Aorta (tissue), 5 donors: ENCODE results near the gene ACTRT2. TPM values are rescaled to one million over a fixed set of nuclear protein-coding genes. Genes with fewer than 3 reads are reported as not detected.

Experiments
- ATAC-seq: fragments of 200-7000 bp; cut with Tn5 transposase; one replicate; pipeline ENCODE4 v1.9.1; 2022; ENCODE audit warnings: moderate library complexity; ENCODE audit not compliant: low FRiP score
- DNase-seq, 2 donors: peaks; one replicate each; pipeline ENCODE4 v3.0.0-alpha.2; 2020
- H3K27ac ChIP-seq, 2 donors: one replicate each; pipeline ENCODE4 v1.5.1; 2013; ENCODE audit warnings: low read length in 2 of 2, mild to moderate bottlenecking in 2 of 2, moderate library complexity in 2 of 2, control low read depth in 1 of 2, inconsistent platforms in 1 of 2, low read depth in 1 of 2
- H3K27me3 ChIP-seq, 2 donors: one replicate each; pipeline ENCODE4 v1.6.1; 2013; ENCODE audit warnings: control low read depth in 1 of 2, low read length in 1 of 2, mild to moderate bottlenecking in 1 of 2, moderate library complexity in 1 of 2; ENCODE audit not compliant: insufficient read depth in 2 of 2, control insufficient read depth in 1 of 2
- H3K36me3 ChIP-seq, 2 donors: one replicate each; pipeline ENCODE4 v1.6.1; 2013; ENCODE audit warnings: control low read depth in 1 of 2, low read length in 1 of 2, mild to moderate bottlenecking in 1 of 2; ENCODE audit not compliant: insufficient read depth in 2 of 2, control insufficient read depth in 1 of 2
- H3K4me1 ChIP-seq, 2 donors: one replicate each; pipeline ENCODE4 v1.6.1; 2013; ENCODE audit warnings: low read length in 2 of 2, control low read depth in 1 of 2, mild to moderate bottlenecking in 1 of 2, moderate library complexity in 1 of 2; ENCODE audit not compliant: insufficient read depth in 2 of 2, control insufficient read depth in 1 of 2
- H3K4me3 ChIP-seq, 2 donors: one replicate each; pipeline ENCODE4 v1.5.1; 2013; ENCODE audit warnings: low read length in 2 of 2, control low read depth in 1 of 2, mild to moderate bottlenecking in 1 of 2
- H3K9me3 ChIP-seq: one replicate; pipeline ENCODE4 v1.6.1; 2013; ENCODE audit warnings: mild to moderate bottlenecking, low read length; ENCODE audit not compliant: control insufficient read depth
- WGBS, 2 donors: extraction: QIAGEN DNeasy Blood & Tissue Kit; methylation state at CpG; one replicate each; pipeline ENCODE4 v1.1.7; 2013; 5-methylcytosine and 5-hydroxymethylcytosine counted together
- intact Hi-C, 2 donors: fragments of 100-400 bp; cut with DNase I; formaldehyde crosslinking; loops; one replicate each; pipeline versions ENCODE4 v1.14.2 to v1.15.0; 2022
- polyA plus RNA-seq, 2 donors: library from polyadenylated mRNA; stranded (reverse); fragments of 200-250 nt; gene quantifications; one replicate each; pipeline ENCODE4 v1.2.3, GENCODE V29; 2013
- total RNA-seq, 2 donors: library from RNA; stranded (reverse); fragmentation: NEBNext Ultra II Directional; extraction: Animal tissue kit (Norgen Biotek cat#: 25700); gene quantifications; one replicate each; pipeline ENCODE4 v1.2.1, GENCODE V29; 2021
- donor health status: healthy with polysubstance abuse.
- donor health status: Bipolar disorder and iron deficiency.
- donor health status: DM: no; HTN: no; CAD: no.
- donor health status: DM: no; HTN: no; CAD: no.
- donor health status: DM: yes; HTN: yes; CAD: no.

The ACTRT2 gene
- total and polyA plus RNA-seq, 4 donors: not detected

- H3K4me3 ChIP-seq: no peak overlapping the region
- intact Hi-C loops: loop anchor here (5.0 kb wide), 4 partner anchors 55 to 415 kb away; partner anchors contain the start of gene PRDM16 (in 1 of the 2)
- 29 to 30% methylated on average over 44 of the region's 44 CpGs for WGBS, 2 donors
- no peaks in the 10 kb centered on the region for H3K9me3 ChIP-seq
- ATAC-seq: peak; percentile 83
- peak; percentile 68 to 92 for DNase-seq
- H3K27ac ChIP-seq: no peak overlapping the region
- no peaks in the 10 kb centered on the region for H3K27me3 ChIP-seq
- H3K36me3 ChIP-seq: no peaks in the 10 kb centered on the region
- H3K4me1 ChIP-seq: no peaks in the 10 kb centered on the region
These were observed 8.6 kb upstream of the ACTRT2 start for GRCh38 chr1:3012456-3013291.

- 95 to 97% methylated on average over 15 of the region's 15 CpGs for WGBS, 2 donors
- intact Hi-C loops: loop anchor here (5.0 kb wide), 4 partner anchors 54 to 414 kb away; partner anchors contain the start of gene PRDM16 (in 1 of the 2)
- no peaks in the 10 kb centered on the region for H3K4me1 ChIP-seq
- peak; percentile 44 to 62 for DNase-seq
- H3K9me3 ChIP-seq: no peaks in the 10 kb centered on the region
- no peaks in the 10 kb centered on the region for H3K36me3 ChIP-seq
- no peak overlapping the region for H3K27ac ChIP-seq
- no peaks in the 10 kb centered on the region for H3K27me3 ChIP-seq
- no peak for ATAC-seq
- H3K4me3 ChIP-seq: no peak overlapping the region
These were observed 7.8 kb upstream of the ACTRT2 start for GRCh38 chr1:3013371-3014049.

- no peak overlapping the region for H3K4me3 ChIP-seq
- no peaks in the 10 kb centered on the region for H3K36me3 ChIP-seq
- peak; percentile 34 to 69 for DNase-seq
- WGBS, 2 donors: 90 to 92% methylated on average over 10 of the region's 10 CpGs
- no peaks in the 10 kb centered on the region for H3K4me1 ChIP-seq
- ATAC-seq: no peak
- intact Hi-C loops: loop anchor here (5.0 kb wide), 4 partner anchors 53 to 413 kb away; partner anchors contain the start of gene PRDM16 (in 1 of the 2)
- H3K9me3 ChIP-seq: no peaks in the 10 kb centered on the region
- H3K27me3 ChIP-seq: no peaks in the 10 kb centered on the region
- H3K27ac ChIP-seq: no peak overlapping the region
These were observed 7.2 kb upstream of the ACTRT2 start for GRCh38 chr1:3014050-3014440.

GRCh38 chr1:3014443-3015268, 6.6 kb upstream of the ACTRT2 start:
- ATAC-seq (no peak), DNase-seq (peak; percentile 34 to 68)
- no peaks in the 10 kb centered on the region for H3K9me3 ChIP-seq
- no peaks in the 10 kb centered on the region for H3K36me3 ChIP-seq
- intact Hi-C loops: loop anchor here (5.0 kb wide), 5 partner anchors 43 to 413 kb away; partner anchors contain the start of gene PRDM16 (in 1 of the 2)
- H3K27me3 ChIP-seq: no peaks in the 10 kb centered on the region
- H3K4me1 ChIP-seq: no peaks in the 10 kb centered on the region
- H3K27ac ChIP-seq: no peak overlapping the region
- H3K4me3 ChIP-seq: no peak overlapping the region
- 92 to 94% methylated on average over 26 of the region's 26 CpGs for WGBS, 2 donors

GRCh38 chr1:3015269-3015635, 6.0 kb upstream of the ACTRT2 start:
- intact Hi-C loops: loop anchor here in 1 of 2 donors (5.0 kb wide), 1 partner anchor 42 kb away; no protein-coding TSS in a partner anchor
- H3K27ac ChIP-seq: no peak overlapping the region
- no peaks in the 10 kb centered on the region for H3K9me3 ChIP-seq
- DNase-seq (peak in 1 of 2 donors; percentile 31), ATAC-seq (no peak)
- no peak overlapping the region for H3K4me3 ChIP-seq
- no peaks in the 10 kb centered on the region for H3K36me3 ChIP-seq
- WGBS, 2 donors: 92 to 96% methylated on average over 10 of the region's 10 CpGs
- H3K4me1 ChIP-seq: no peaks in the 10 kb centered on the region
- no peaks in the 10 kb centered on the region for H3K27me3 ChIP-seq

GRCh38 chr1:3015744-3016143, 5.5 kb upstream of the ACTRT2 start:
- no peaks in the 10 kb centered on the region for H3K9me3 ChIP-seq
- ATAC-seq (no peak), DNase-seq (peak; percentile 32 to 43)
- intact Hi-C loops: loop anchor here in 1 of 2 donors (5.0 kb wide), 1 partner anchor 42 kb away; no protein-coding TSS in a partner anchor
- no peaks in the 10 kb centered on the region for H3K4me1 ChIP-seq
- no peaks in the 10 kb centered on the region for H3K27me3 ChIP-seq
- no peak overlapping the region for H3K4me3 ChIP-seq
- 94 to 97% methylated on average over 5 of the region's 5 CpGs for WGBS, 2 donors
- H3K27ac ChIP-seq: no peak overlapping the region
- no peaks in the 10 kb centered on the region for H3K36me3 ChIP-seq

- DNase-seq (peak in 1 of 2 donors; percentile 42), ATAC-seq (no peak)
- intact Hi-C loops: loop anchor here in 1 of 2 donors (5.0 kb wide), 1 partner anchor 40 kb away; no protein-coding TSS in a partner anchor
- no peaks in the 10 kb centered on the region for H3K9me3 ChIP-seq
- H3K36me3 ChIP-seq: no peaks in the 10 kb centered on the region
- no peak overlapping the region for H3K27ac ChIP-seq
- no peaks in the 10 kb centered on the region for H3K27me3 ChIP-seq
- WGBS, 2 donors: 93 to 96% methylated on average over 22 of the region's 22 CpGs
- H3K4me1 ChIP-seq: no peaks in the 10 kb centered on the region
- no peak overlapping the region for H3K4me3 ChIP-seq
These were observed 4.4 kb upstream of the ACTRT2 start for GRCh38 chr1:3016641-3017439.
